Measurements from ENCODE around the gene PPM1J.

DNA sequence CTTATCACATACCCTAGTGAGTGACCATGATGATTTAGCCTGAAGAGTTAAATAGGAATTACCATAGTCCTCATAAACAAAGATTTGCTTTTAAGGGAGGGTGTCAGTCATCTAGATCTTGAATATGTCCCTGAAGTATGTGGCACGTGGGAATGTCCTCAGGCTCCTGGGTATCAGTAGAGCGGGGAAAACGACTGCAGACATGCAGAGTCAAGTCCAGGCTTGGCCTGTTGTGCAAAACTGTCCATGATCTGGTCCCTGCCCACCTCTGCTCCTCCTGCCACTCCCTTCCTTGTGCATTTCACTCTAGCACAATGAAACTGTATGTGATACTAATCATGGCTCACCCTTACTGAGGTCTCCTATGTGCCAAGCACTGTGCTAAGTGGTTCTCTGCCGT lies 27.8 kb downstream of the PPM1J start:
- TF ChIP-seq CTCF (IDR thresholded peaks at IDR 0.05): no peak
- no peak for TF ChIP-seq EP300 (IDR thresholded peaks at IDR 0.05; ENCODE audit: borderline replicate concordance in 1 of 2, low read depth in 1 of 2, low read length in 1 of 2)
- TF ChIP-seq, protein P1, sequence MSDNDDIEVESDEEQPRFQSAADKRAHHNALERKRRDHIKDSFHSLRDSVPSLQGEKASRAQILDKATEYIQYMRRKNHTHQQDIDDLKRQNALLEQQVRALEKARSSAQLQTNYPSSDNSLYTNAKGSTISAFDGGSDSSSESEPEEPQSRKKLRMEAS (IDR thresholded peaks at IDR 0.05; ENCODE audit: low read depth): no peak
- no peak for TF ChIP-seq YY1 (IDR thresholded peaks at IDR 0.05; ENCODE audit: low read depth)
- no peak for TF ChIP-seq TAF1 (IDR thresholded peaks at IDR 0.05; ENCODE audit: borderline replicate concordance, low read depth, low read length)
- no peak for TF ChIP-seq RXRA (IDR thresholded peaks at IDR 0.05; ENCODE audit: borderline replicate concordance, low read depth)
- TF ChIP-seq, protein P2, sequence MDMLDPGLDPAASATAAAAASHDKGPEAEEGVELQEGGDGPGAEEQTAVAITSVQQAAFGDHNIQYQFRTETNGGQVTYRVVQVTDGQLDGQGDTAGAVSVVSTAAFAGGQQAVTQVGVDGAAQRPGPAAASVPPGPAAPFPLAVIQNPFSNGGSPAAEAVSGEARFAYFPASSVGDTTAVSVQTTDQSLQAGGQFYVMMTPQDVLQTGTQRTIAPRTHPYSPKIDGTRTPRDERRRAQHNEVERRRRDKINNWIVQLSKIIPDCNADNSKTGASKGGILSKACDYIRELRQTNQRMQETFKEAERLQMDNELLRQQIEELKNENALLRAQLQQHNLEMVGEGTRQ (IDR thresholded peaks at IDR 0.05; ENCODE audit: borderline replicate concordance, low read depth, low read length): no peak
- no peak for TF ChIP-seq CHD2 (IDR thresholded peaks at IDR 0.05; ENCODE audit: low read length, partially characterized antibody)
- no peak for TF ChIP-seq GATA2 (CRISPR knock-in tag; IDR thresholded peaks at IDR 0.05)
- no peak for TF ChIP-seq POLR2AphosphoS5 (IDR thresholded peaks at IDR 0.05; ENCODE audit: low read depth, low read length)
- no peak for TF ChIP-seq GABPA (IDR thresholded peaks at IDR 0.05; ENCODE audit: low read depth)
- TF ChIP-seq SIN3A (IDR thresholded peaks at IDR 0.05; ENCODE audit: borderline replicate concordance, low read depth, low read length): no peak
- no peak for TF ChIP-seq MEF2A (IDR thresholded peaks at IDR 0.05; ENCODE audit: borderline replicate concordance, low read depth)
- TF ChIP-seq EZH2phosphoT487 (IDR thresholded peaks at IDR 0.05; ENCODE audit: borderline replicate concordance, low read depth): no peak

Measured in SK-N-SH (cell line).